Measurements from ENCODE around the gene ACRBP.
"Not testable (repeated sequence)": the region's sequence is repeated elsewhere in the genome, so short reads cannot be mapped to it uniquely, and the experiment has no call there.

ACRBP gene

GRCh38 chr12:6614513-6615172 lies 32.6 kb downstream of the ACRBP start:
- DNase-seq (ENCODE audit: low read depth, low spot score) = peak; percentile 35

GRCh38 chr12:6613776-6614512 lies 33.3 kb downstream of the ACRBP start:
- peak; percentile 97 for DNase-seq (ENCODE audit: low read depth, low spot score)

GRCh38 chr12:6613015-6613775 lies 34.0 kb downstream of the ACRBP start:
- peak; percentile 83 for DNase-seq (ENCODE audit: low read depth, low spot score)

GRCh38 chr12:6612652-6613014 lies 34.6 kb downstream of the ACRBP start:
- DNase-seq (ENCODE audit: low read depth, low spot score) = no peak

- DNase-seq (ENCODE audit: low read depth, low spot score) = no peak
These were observed 35.0 kb downstream of the ACRBP start for GRCh38 chr12:6612247-6612646.

- DNase-seq (ENCODE audit: low read depth, low spot score) = peak; percentile 39
These were observed 38.5 kb downstream of the ACRBP start for GRCh38 chr12:6608592-6609281.

- peak; percentile 40 for DNase-seq (ENCODE audit: low read depth, low spot score)
These were observed 39.3 kb downstream of the ACRBP start for GRCh38 chr12:6607751-6608591.

- DNase-seq (ENCODE audit: low read depth, low spot score) = peak; percentile 24
These were observed 40.7 kb downstream of the ACRBP start for GRCh38 chr12:6606331-6607131.

- DNase-seq (ENCODE audit: low read depth, low spot score) = peak; percentile 52
These were observed 41.6 kb downstream of the ACRBP start for GRCh38 chr12:6605421-6606330.

- DNase-seq (ENCODE audit: low read depth, low spot score) = no peak
These were observed 42.8 kb downstream of the ACRBP start for GRCh38 chr12:6604259-6605029.

GRCh38 chr12:6603095-6603567 lies 44.1 kb downstream of the ACRBP start:
- peak; percentile 28 for DNase-seq (ENCODE audit: low read depth, low spot score)

- DNase-seq (ENCODE audit: low read depth, low spot score) = no peak
These were observed 44.7 kb downstream of the ACRBP start for GRCh38 chr12:6602526-6602925.

GRCh38 chr12:6595673-6596072 lies 51.6 kb downstream of the ACRBP start:
- not testable (repeated sequence) for DNase-seq (ENCODE audit: low read depth, low spot score)

GRCh38 chr12:6592087-6592486 lies 55.1 kb downstream of the ACRBP start:
- DNase-seq (ENCODE audit: low read depth, low spot score) = no peak

All from ELF-1 (cell line).